Measurements from ENCODE around the gene GALNT13. TPM values are rescaled to one million over a fixed set of nuclear protein-coding genes. Genes with fewer than 3 reads are reported as not detected.
"Not testable (repeated sequence)": the region's sequence is repeated elsewhere in the genome, so short reads cannot be mapped to it uniquely, and the experiment has no call there.

The GALNT13 gene
- total RNA-seq, 4 donors from 2014 or later = 0.16 to 11.9 (median 1.3) TPM

DNA sequence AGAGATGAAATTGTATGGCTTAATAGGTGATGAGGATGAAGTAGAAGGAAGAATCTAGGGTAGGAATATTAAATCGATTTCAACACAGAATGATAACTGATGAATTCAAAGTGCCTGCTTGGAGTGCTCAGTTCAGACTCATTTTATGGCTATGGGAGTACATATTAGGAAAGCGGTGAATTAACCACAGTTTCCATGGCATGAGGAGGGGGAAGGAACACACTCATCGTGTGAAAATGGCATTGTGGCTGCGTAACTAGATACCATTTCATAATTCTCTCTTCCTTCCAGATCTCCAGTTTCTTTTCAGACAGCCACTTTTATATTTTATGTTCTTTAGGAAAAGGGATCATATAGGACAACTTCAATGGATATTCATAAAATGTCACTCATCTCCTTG is 594.5 kb downstream of the GALNT13 start:
- H3K27ac ChIP-seq = no peak overlapping the region
- no peaks in the 10 kb centered on the region for H3K9me3 ChIP-seq
- ATAC-seq = no peak
- WGBS, 2 donors (ENCODE audit: low coverage in 1 of 2) = 80 to 86% methylated on average over 4 of the region's 4 CpGs
- H3K36me3 ChIP-seq = no peaks in the 10 kb centered on the region
- H3K4me3 ChIP-seq = no peak overlapping the region
- no peaks in the 10 kb centered on the region for H3K4me1 ChIP-seq
- no peak for TF ChIP-seq EP300 (IDR thresholded peaks at IDR 0.05)
- TF ChIP-seq, protein P1, sequence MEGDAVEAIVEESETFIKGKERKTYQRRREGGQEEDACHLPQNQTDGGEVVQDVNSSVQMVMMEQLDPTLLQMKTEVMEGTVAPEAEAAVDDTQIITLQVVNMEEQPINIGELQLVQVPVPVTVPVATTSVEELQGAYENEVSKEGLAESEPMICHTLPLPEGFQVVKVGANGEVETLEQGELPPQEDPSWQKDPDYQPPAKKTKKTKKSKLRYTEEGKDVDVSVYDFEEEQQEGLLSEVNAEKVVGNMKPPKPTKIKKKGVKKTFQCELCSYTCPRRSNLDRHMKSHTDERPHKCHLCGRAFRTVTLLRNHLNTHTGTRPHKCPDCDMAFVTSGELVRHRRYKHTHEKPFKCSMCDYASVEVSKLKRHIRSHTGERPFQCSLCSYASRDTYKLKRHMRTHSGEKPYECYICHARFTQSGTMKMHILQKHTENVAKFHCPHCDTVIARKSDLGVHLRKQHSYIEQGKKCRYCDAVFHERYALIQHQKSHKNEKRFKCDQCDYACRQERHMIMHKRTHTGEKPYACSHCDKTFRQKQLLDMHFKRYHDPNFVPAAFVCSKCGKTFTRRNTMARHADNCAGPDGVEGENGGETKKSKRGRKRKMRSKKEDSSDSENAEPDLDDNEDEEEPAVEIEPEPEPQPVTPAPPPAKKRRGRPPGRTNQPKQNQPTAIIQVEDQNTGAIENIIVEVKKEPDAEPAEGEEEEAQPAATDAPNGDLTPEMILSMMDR (IDR thresholded peaks at IDR 0.05) = no peak
- no peak for TF ChIP-seq POLR2AphosphoS5 (IDR thresholded peaks at IDR 0.05)
- TF ChIP-seq POLR2A (IDR thresholded peaks at IDR 0.05) = no peak
- H3K27me3 ChIP-seq = no peaks in the 10 kb centered on the region

- Histone ChIP-seq H3K27ac (no peak overlapping the region), H3K4me1 (no peaks in the 10 kb centered on the region), H3K27me3 (no peaks in the 10 kb centered on the region), H3K36me3 (no peaks in the 10 kb centered on the region), H3K9me3 (no peaks in the 10 kb centered on the region), H3K4me3 (no peak overlapping the region)
- no peak for ATAC-seq
- TF ChIP-seq POLR2A (IDR thresholded peaks at IDR 0.05) = no peak
- TF ChIP-seq, protein P1 (IDR thresholded peaks at IDR 0.05) = no peak
- no peak for TF ChIP-seq POLR2AphosphoS5 (IDR thresholded peaks at IDR 0.05)
- TF ChIP-seq EP300 (IDR thresholded peaks at IDR 0.05) = no peak
- WGBS, 2 donors (ENCODE audit: low coverage in 1 of 2) = 86 to 88% methylated on average over 1 to 2 of the region's 2 CpGs
Measured at GRCh38 chr2:154470376-154470775, 598.7 kb downstream of the GALNT13 start.

DNA sequence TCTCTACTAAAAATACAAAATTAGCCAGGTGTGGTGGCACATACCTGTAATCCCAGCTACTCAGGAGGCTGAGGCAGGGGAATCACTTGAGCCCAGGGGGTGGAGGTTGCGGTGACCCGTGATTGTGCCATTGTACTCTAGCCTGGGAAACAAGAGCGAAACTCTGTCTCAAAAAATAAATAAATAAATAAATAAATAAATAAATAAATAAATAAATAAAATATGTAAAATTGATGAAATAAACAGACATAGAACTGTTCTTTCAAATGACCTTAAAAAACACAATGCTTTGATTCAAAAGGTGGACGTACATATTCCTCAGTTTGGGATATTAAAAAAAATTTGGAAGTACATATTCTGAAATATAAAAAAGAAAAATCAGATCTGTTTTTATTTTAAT is 599.8 kb downstream of the GALNT13 start:
- ATAC-seq, H3K36me3 ChIP-seq, H3K4me1 ChIP-seq, H3K27me3 ChIP-seq, H3K27ac ChIP-seq, H3K4me3 ChIP-seq, H3K9me3 ChIP-seq: not testable (repeated sequence)
- WGBS, 2 donors (ENCODE audit: low coverage in 1 of 2) = 94 to 99% methylated on average over 2 to 4 of the region's 4 CpGs

DNA sequence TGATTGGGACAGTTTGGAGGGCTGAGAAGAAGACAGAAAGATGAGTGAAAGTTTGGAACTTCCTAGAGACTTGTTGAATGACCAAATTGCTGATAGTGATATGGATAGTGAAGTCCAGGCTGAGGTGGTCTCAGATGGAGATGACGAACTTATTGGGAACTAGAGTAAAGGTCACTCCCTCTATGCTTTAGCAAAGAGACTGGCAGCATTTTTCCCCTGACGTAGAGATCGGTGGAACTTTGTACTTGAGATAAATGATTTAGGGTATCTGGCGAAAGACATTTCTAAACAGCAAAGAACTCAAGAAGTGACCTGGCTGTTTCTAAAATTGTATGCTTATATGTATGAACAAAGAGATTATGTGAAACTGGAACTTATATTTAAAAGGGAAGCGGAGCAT is 605.6 kb downstream of the GALNT13 start:
- H3K27ac ChIP-seq = no peak overlapping the region
- TF ChIP-seq, protein P1 (IDR thresholded peaks at IDR 0.05) = no peak
- TF ChIP-seq POLR2A (IDR thresholded peaks at IDR 0.05) (no peak), POLR2AphosphoS5 (IDR thresholded peaks at IDR 0.05) (no peak), EP300 (IDR thresholded peaks at IDR 0.05) (no peak)
- H3K4me3 ChIP-seq = no peak overlapping the region
- no peaks in the 10 kb centered on the region for H3K9me3 ChIP-seq
- no peaks in the 10 kb centered on the region for H3K4me1 ChIP-seq
- H3K27me3 ChIP-seq = no peaks in the 10 kb centered on the region
- no peaks in the 10 kb centered on the region for H3K36me3 ChIP-seq
- WGBS, 2 donors (ENCODE audit: low coverage in 1 of 2) = 70 to 84% methylated on average over 4 to 5 of the region's 5 CpGs
- ATAC-seq = no peak

- TF ChIP-seq POLR2AphosphoS5 (IDR thresholded peaks at IDR 0.05) (no peak), EP300 (IDR thresholded peaks at IDR 0.05) (no peak), POLR2A (IDR thresholded peaks at IDR 0.05) (no peak)
- TF ChIP-seq, protein P1 (IDR thresholded peaks at IDR 0.05) = no peak
- H3K4me1 ChIP-seq = no peaks in the 10 kb centered on the region
- no peak overlapping the region for H3K4me3 ChIP-seq
- H3K27me3 ChIP-seq = no peaks in the 10 kb centered on the region
- no peaks in the 10 kb centered on the region for H3K36me3 ChIP-seq
- no peaks in the 10 kb centered on the region for H3K9me3 ChIP-seq
- WGBS, 2 donors (ENCODE audit: low coverage in 1 of 2) = 60 to 67% methylated on average over 1 of the region's 1 CpG
- H3K27ac ChIP-seq = no peak overlapping the region
- ATAC-seq = no peak
Measured at GRCh38 chr2:154480521-154480920, 608.8 kb downstream of the GALNT13 start.

Measured in gastroesophageal sphincter (tissue), 4 donors.